Middle frontal gyrus (tissue), 1 donor: ENCODE data around the gene TMEM176A.

Source experiments
- DNase-seq: peaks from one replicate; pipeline ENCODE4 v3.0.0-alpha.2; 2015; ENCODE audit warnings: low spot score; ENCODE audit errors: extremely low spot score

TMEM176A gene

DNA sequence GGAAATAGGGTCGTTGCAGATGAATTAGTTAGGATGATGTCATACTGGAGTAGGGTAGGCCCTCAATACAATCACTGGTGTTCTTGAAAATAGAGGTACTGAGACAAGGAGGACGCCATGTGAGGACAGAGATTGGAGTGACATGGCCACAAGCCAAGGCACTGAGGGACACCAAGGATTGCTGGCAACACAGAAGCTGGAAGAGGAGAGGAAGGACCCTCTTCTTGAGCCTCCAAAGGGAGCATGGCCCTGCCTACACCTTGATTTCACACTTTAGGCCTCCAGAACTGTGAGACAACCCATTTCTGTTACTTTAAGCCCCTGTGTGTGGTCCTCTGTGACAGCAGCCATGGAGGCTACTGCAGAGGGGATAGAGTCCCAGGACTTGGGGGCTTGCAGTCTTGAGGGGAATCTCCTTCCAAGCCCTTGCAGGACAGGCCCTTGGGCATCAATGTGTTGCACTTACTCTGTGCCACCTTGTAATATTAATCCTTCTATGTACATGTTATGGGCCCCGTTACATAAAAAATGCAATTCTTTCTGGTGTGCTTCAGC is 48.1 kb downstream of the TMEM176A start:
- no peak for DNase-seq

DNA sequence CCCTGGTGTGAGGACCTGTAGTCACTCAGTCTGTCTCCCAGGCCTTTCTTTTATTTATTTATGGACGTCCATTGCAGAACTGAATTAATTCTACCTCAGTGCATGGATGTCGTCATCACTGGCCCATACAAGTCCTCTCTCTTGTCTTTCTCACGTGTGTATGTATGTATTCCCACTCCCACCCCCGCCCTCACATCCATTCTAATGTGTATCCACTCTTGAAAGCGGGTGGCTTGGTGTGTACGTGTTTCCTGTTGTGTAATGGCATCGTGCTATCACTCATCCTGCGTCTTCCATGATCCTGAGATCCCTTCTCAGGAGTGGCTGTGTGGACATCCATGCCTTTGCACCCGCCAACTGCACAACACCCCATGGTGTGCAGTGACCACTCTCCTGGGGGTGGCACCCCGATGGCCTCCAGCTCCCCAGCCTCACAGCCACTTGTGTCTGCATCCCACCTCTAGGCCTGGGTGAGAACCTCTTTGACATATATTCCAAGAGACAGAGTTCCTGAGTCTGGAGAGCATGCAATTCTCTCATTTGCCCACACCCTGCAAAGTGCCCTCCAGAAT is 48.7 kb downstream of the TMEM176A start:
- DNase-seq = no peak

DNA sequence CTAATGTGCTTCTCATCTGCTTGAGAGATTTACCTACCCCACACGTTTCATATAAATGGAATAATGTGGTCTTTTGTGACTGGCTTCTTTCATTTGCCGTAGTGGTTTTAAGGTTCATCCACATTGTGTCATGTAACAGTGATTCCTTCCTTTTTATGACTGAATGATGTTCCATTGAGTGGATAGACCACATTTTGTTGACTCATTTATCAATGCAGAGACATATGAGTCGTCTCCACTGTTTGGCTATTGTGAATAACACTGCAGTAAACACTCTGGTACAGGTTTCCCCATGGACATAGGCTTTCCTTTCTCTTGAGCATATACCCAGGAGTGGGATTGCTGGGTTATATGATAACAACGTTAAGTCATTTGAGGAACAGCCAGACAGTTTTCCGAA is 49.7 kb downstream of the TMEM176A start:
- DNase-seq = no peak

DNA sequence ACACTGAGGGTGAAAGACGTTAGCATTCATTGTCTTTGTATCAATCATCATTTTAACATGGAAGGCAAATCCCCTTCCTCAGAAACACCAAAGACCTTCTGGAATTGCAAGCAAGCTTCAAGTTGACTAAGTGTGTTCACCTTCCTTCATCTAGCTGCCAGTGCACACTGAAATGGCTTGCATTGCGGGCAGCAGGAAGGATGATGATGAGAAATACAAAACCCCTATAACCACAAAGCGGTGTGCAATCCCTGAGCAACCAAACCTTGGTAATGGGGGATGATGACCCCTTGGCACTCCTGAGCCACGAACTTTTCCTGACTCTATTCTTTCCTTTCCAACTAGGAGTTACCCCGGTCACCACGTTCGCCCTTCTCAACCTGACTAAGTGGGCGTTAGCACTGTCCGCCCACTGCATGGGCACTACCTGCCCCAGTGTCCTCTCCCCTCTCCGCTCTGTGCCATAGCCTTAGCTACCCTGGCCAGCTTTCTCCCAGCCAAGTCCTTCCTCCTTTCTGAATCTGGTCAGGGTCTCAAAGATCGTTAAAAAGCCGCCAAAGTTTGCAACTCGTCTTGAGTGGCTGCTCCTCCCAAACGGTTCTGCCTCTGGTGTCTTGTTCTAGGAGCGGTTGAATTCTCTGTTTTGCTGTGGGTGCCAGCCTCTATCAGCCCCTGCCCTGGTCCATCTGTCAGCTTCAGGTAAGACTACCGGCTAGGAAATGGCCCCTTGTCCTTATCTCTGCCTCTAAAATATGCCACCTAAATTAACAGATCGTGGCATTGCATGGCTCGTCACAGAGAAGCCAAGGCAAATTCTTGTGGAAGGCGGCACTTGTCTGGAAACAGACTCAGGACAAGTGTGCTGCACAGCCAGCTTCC is 51.2 kb downstream of the TMEM176A start:
- no peak for DNase-seq

DNA sequence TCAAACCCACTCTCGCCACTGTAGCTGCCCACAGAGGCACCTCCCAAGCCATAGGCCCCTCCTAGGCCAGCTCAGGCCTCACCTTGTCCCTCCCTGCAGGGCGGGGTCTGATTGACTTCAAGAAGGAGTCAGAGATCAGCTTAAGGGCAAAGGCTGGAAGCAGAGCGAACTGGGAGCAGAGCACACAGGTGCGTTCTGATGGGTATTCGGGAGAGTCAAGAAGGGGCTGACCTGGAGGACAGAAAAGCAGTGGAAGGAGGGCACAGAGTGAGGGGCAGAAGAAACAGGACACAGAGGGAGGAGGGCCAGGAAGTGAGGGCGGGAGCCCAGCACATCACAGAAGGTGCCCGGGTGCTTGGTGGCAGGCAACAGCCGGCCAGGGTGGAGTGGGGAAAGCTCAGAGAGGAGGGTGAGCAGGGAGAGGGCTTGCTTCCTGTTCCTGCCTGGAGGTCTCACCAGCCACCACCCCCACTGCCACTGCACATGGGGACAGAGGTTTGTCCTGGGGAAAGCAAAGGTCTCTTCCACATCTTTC is 51.9 kb downstream of the TMEM176A start, which contains the start of gene AOC1:
Gene AOC1, plus strand, starts transcription at position 147 of the 535 bp plus-strand sequence. CDS start 3,954 bp downstream, outside the sequence.
- DNase-seq = no peak

DNA sequence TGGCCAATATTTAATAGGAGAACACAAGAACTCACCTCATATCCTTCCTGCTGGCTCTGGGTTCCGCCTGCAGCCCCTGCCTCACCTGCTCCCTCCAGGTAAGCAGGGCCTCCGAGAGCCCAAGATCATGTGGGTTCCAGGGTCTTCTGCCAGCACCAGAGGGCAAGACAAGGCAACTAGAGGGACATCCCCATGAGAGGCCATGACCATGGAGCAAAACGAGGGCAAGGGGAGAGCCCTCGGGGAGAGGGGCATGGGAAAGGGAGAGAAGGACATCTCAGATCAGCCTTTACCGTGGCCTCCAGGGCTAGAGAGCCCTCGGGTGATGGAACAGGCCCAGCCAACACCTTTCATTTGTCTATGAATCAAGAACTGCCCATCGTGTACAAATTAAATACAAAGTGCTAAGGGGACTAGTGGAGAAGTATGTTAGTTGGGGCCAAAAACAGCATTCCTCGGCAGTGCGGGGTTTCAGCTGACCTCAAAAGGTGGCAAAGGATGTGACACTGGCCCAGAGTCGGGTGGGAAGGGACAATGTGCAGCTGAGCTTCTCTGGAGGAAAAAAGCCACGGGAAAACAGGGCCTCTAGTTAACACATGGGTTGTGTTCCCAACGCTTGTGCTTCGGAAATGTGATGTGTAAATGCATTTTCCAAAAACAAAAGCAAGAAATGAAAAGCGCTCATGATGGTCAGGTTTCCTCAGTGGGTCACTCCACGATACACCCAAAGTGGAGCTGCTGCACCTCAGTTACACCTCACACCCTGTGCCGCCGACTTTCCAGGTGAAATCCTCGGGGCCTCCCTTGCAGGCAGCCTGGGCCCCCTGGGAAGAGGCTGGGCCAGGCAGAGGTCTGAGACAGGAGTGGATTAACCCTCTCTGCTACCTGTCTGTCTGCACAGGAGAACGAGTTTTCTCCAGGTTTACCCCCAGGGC is 53.8 kb downstream of the TMEM176A start:
- DNase-seq = no peak
